HG03060 (cell line): Measurements from ENCODE around the gene DYNLL2.
"Not testable (repeated sequence)": the region's sequence is repeated elsewhere in the genome, so short reads cannot be mapped to it uniquely, and the experiment has no call there.

Experiments used
- ATAC-seq: cut with Tn5 transposase; IDR thresholded peaks from one replicate; pipeline ENCODE4 v1.9.1; 2021; ENCODE audit warnings: low read depth, moderate number of reproducible peaks; ENCODE audit not compliant: unreplicated experiment

Gene DYNLL2

DNA sequence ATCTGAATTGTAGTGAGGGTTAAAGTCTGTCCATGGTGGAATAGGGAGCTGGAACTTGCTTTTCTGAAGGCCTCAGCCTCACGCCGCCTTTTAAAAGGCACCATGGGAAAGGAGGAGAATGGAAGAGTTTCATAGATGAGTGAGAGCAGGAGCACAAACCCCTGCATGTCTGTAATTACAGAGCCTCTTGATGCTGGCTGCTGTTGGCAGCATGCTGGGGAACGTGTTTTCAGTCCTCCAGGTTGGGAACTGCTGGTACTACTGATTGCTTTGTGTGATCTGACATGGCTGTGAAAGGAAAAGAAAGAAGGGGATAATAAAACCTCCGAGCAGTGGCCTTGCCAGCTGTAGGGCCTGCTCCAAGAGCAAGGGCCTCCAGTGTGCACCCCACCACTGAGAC is 16.8 kb upstream of the DYNLL2 start:
- ATAC-seq, result no peak

DNA sequence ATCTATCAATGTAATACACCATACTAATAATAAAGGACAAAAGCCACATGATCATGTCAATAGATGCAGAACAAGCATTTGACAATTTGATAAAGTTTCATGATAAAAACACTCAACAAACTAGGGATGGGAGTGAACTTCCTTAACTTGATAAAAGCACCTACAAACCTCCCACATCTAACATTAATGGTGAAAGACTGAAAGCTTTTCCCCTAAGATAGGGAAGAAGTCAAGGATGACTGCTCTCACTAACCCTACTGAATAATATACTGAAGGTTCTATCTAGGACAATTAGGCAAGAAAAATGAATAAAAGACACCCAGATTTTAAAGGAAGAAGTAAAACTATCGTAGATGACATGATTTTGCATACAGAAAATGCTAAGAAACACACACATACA is 10.4 kb upstream of the DYNLL2 start:
- ATAC-seq, result no peak

DNA sequence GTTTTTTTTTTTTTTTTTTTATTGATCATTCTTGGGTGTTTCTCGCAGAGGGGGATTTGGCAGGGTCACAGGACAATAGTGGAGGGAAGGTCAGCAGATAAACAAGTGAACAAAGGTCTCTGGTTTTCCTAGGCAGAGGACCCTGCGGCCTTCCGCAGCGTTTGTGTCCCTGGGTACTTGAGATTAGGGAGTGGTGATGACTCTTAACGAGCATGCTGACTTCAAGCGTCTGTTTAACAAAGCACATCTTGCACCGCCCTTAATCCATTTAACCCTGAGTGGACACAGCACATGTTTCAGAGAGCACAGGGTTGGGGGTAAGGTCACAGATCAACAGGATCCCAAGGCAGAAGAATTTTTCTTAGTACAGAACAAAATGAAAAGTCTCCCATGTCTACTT is 10.0 kb upstream of the DYNLL2 start:
- not testable (repeated sequence) for ATAC-seq

DNA sequence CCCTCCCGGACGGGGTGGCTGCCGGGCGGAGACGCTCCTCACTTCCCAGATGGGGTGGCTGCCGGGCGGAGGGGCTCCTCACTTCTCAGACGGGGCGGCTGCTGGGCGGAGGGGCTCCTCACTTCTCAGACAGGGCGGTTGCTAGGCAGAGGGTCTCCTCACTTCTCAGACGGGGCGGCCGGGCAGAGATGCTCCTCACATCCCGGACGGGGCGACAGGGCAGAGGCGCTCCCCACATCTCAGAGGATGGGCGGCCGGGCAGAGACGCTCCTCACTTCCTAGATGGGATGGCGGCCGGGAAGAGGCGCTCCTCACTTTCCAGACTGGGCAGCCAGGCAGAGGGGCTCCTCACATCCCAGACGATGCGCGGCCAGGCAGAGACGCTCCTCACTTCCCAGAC is 8.8 kb upstream of the DYNLL2 start:
- not testable (repeated sequence) for ATAC-seq

DNA sequence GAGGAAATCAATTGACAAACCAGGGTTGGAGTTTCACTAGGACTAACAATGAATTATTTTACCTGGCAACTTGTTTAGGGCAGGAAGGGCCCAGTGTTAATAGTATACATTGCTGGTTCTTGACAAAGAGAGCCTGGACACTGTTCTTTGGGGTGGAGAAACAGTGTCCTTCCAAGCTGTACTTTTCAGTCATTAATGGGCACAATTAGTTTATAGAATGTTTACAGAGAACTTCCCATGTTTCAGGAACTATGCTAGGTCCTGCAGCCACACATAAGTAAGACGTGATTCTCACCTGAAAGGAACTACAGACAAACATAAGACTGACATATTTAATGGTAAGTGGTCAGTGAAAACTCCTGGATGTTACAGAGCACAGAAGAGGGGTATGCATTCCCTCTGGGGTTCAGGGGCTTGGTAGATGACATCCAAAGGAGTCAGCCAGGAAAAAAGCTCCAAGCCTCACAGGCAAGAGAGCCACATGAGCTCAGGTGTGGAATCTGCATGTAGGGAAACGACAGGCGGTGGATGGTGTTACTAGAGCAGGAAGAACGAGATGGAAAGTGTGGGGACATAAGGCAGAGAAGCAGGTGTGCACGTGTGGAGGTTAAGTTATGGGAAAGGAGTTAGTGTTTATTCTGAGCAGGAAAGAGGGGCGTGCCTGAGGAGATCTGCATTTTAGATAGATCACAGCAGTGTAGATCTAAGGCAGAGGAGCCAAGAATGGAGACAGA is 3.8 kb upstream of the DYNLL2 start:
- ATAC-seq, result no peak

DNA sequence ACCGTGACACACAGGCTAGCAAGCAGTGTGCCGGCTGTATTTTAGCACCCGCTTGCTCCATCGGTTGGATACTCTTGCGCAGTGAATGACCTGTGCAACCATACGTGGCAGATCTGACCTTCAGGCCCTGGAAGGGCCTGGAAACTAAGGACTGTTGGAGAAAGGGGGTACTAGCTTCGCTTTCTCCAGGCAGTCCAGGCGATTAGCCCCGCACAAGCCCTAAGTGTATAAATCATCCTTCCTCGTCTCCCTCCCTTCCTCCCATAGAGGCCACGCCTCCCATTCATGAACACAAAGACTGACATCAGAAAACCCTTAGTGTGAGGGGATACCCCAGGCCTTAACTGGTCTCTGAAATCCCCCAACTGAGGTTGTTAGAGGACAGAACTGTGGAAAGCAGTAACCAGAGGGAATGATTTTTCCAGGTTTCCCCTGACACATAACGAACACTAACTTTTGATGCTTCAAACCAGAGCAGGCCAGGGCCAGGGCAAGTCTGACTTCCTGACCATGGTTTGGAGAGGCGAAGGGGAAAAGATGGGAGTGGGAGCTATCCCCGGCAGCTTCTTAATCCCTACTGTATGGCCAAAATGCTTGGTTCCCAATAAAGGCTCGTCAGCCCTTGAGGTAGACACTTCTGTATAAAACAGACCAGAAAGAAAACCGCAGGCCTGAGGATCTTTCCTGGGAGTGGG is 1.4 kb upstream of the DYNLL2 start:
- no peak for ATAC-seq

DNA sequence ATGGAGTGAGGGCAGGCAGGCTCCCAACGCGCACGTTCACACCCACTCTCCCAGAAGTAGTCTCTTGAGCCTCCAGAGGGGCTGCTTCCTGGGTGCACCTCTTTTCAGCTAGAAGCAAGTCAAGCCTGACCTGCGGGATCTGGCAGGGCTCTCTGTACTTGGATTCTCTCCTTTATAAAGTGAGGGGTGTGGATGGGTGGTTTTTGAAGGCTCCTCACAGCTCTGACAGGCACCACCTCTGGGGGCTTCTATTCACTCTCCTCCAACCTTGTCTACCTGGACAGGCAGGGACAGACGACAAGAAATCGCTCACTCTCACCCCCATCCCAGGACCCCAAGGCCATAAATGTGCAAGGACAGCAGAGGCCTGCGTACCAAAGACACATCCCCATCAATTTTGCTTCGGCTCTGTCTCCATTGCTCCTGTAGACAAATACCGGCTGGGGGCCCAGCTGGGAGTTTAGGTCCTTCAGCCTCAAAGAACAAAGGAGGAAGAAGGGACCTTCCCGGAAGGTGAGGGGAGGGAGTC is 814 bp upstream of the DYNLL2 start:
- no peak for ATAC-seq

DNA sequence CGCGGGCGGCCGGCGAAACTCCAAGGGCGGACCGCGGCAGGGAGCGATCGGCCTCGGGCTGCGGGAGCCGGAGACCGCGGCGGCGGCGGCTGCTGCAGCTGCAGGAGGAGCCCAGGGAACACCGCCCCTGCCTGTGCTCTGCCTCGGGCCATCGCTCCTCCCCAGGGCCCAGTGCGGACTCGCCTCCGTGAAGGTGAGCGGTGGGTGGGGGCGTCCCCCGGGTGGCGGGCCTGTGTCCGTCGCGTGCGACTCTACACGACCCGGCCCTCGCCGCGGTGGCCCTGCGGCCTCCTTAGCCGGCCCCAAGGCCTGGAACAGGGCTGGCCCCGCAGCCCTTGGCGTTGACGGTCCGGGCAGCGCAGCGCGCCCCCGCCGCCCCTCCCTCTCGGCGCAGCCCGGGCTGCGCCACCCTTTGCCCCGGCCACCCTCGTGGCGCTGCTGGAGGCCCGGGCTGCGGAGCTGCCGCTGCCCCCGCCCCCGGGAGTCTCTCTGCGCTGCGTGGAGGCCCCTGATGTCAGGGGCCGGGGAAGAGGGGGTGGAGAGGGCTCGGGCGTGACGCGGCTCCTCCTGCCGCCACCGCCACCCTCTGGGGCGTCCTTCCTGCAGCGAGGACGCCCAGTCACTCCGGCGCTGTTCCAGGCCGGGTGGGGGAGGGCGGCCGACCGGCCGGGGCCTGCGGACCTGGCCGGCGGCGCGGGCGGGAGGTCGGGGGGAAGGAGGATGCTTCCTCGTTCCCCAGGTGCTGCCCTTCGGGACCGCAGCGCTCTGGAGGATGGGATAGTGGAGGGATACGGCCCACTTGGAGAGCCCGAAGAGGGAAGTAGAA is 485 bp downstream of the DYNLL2 start:
- ATAC-seq, result no peak

DNA sequence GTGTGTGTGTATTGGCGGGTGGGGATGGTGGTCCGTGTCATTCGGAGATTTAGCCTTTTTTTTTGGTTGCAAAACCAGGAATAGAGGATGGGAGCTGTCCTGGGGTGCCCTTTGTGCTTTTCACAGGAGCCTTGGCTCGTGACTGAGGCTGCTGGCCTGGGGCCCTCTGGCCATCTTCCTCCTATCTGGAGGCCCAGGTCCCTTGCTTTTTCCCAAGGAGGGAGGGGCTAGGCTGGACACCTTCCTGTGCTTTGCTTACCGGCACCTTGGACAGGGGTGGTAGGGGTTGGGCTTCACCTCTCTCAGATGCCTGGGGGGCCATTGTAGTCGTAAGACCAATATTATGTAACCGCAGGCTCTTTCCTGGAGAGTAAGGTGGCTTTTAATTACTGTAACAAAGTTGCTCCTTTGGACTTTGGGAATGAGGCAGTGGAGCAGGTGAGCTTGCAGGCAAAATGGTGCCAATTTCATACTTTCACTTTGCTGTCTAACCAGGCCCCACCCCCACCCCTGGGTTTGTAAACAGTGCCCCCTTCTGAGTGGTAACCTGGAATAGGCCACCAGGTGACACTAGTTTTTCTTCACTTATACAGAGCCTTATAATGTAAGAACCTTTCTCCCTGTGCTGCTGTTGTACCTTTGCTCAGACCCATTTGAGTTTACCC is 1.2 kb downstream of the DYNLL2 start:
- no peak for ATAC-seq

DNA sequence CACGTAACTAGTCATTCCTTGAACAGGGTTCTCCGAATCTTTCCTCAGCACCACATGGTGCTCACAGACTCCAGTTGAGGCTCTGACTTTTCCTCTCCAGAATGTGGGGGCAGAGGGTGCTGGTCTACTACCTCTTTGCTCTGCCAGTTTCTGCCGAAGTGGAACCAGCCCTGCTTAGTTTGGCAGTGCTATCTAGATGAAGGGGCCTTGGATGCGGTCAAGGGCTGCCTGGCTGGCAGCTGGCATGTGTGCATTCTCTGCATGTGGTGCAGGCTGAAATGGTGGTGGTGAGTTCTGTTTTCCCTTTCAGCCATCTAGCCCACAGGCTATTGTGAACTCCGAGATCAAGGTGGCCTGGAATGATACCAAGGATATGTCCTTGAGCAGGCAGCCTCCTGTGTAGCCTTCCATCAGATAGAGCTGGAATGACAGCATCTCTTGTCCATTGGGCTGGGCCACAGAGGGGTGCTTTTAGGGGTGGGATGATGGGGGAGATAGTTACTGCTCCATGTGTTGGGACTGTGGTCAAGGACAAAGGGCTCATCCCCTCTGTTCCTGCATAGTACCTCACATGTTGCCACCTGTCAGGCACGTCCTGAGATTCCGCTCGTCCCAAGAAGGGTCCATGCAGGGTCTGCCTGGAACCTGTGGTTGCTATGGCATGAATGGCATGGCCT is 2.0 kb downstream of the DYNLL2 start:
- no peak for ATAC-seq

DNA sequence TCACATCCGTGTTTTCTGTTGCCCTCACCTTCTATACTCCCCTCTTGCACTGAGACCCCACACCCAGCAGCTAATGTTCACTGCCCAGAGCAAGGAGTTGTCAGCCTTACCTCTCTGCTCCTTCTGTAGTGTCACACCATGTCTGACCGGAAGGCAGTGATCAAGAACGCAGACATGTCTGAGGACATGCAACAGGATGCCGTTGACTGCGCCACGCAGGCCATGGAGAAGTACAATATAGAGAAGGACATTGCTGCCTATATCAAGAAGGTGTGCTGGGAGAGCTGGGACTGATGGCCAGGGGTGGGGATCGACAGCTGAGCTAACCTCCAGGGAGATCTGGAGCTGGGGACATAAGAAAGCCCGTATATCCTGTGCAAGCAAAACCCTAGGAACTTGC is 3.7 kb downstream of the DYNLL2 start:
- no peak for ATAC-seq

DNA sequence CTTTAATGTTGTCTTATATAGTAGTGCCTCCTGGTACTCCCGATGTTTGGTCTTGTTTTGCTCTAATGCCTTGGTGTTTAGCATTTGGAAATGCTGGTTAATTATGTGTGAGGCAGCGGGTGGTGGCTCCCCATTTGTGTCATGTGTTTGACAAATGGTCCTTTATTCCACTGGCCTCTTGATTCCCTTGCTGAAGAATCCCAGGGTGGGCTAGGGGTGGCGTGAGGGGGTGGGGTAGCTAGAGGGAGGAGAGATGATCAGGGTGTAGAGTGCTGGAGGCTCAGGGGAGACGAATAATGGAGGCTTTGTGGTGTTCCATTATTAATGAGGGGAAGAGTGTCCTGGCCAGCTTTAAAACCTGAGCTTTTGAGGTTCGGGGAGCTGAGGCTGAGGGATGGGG is 5.4 kb downstream of the DYNLL2 start:
- no peak for ATAC-seq

DNA sequence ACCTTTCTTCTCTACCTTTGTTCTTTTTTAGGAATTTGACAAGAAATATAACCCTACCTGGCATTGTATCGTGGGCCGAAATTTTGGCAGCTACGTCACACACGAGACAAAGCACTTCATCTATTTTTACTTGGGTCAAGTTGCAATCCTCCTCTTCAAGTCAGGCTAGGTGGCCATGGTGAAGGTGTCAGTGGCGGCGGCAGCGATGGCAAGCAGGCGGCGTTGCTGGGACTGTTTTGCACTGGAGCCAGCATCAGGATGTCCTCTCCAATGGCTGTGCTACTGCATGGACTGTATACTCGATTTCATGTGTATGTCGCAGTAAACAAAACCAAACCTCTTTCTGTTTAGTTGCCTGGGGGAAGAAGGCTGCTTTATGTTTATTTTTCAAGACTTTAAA is 5.9 kb downstream of the DYNLL2 start:
- no peak for ATAC-seq

DNA sequence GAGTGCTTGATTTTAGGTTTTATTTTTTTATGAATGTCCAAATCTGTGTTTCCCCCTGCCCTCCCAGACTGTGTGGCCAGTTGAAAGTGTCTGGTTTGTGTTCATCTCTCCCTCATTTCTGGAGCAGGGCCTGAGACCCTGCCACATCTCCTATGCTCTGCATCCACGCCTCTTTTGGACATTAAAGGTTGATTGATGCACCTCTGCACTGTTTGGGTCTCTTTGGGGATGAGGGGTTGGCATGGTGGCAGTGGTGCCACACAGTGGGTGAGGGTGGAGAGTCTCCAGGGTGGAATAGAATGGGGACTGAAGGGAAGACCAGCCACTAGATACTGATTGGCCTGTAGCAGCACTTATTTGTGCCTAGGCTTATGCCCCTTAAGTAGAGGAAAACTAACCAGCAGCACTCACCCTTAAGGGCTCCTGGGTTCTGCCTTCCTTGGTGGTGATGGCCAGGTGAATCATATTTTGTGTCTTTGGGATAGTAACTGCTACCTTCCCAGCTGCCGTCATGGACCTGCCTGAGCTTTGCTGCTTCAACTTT is 7.9 kb downstream of the DYNLL2 start:
- no peak for ATAC-seq

DNA sequence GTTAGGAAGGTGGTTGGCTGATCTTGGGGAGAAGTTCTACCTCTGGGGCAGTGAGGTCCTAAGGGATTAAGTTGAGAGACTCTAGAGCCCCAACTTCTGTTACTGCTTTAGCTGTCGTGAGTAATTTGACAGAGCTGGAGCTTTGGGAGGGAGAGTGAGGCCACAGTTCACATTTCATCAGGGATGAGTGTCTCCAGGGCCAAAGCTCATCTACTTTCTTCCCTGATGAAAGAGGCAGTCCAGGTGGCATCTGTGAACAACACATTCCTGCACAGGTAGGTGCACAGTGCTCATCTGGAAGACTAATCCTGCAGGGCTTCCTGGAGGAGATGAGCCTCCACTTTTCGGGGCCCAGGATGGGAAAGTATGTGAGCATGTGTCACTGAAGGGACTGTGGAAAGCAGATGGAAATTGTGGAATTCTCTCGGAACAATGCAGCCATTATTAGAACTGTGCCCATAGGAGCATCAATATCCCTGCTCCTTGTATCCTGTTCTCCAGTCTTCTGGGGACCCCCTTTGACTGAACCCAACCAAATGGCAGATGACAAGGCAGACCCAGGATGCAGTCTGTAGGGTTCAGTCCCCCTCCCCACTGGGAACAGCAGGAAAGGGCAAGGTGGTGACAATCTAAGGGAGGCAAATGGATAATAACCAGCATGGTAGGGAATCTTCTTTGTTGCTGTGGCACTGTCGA is 9.0 kb downstream of the DYNLL2 start:
- ATAC-seq, result no peak

DNA sequence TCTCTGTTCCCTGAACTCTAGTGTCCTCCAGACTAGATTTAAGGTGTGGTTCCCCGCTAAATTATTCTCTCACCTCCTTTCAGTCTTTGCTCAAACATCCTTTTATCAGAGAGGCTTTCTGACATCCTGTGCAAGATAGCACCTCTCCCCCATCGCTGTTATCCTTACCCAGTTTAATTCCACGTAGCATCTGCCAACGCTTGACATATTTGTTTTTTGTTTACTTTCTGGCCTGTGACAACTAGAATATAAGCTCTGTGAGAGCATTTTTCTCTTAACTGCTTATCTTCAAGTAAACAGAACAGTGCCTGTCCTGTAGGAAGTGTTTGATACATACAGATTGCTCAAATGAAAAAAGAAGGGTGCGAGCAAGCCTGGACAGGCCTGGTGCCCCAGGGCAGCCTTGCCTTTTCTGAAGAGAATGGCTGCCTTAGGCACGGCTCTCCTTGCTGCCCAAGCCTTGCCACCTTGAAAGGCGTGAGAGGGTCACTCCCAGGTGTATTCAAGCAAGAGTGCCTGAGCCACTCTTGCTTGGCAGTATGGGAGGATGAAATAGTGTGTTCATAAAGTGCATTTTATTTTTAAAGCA is 9.7 kb downstream of the DYNLL2 start:
- no peak for ATAC-seq

DNA sequence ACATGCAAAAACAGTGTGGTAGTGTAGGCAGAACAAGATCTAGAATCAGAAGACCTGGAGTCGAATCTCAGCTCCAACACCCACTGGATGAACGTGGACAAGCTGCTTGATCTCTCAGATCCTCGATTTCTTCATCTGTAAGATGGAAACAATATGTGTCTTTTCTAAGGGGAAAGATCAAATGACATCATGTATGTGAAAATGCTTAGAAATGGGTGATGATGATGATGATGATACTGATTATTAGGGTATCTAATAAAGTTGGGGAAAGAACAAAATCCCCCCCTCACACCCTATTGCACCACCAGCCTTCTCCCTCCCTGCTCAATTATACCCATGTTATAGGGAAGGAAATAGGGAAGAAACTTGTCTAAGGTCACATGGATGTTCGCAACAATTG is 10.9 kb downstream of the DYNLL2 start:
- no peak for ATAC-seq

DNA sequence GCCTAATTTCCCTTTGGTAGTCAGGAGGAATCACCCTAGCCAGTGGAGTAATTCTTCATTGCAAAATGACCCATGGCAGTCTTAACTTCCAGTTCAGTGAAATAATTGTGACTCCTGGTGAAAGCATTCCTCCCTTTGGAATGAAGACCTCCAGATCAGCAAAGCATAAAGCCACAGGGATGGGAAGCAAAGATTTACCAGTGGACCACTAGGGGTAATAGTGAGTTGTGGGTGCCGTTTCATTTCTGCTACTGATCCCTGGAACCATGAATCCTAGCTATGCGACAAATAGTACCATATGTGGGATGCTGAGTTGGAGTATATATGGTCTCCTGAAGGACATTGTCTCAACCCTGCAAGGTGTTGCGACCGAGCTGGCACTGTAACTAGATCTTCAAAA is 13.7 kb downstream of the DYNLL2 start:
- ATAC-seq, result no peak
